HG03378 (cell line): Measurements from ENCODE around the gene SHC3.

ENCODE experiments used
- ATAC-seq: cut with Tn5 transposase; IDR thresholded peaks from one replicate; pipeline ENCODE4 v1.9.1; 2021; ENCODE audit warnings: mild to moderate bottlenecking, moderate library complexity; ENCODE audit not compliant: unreplicated experiment

The SHC3 gene

DNA sequence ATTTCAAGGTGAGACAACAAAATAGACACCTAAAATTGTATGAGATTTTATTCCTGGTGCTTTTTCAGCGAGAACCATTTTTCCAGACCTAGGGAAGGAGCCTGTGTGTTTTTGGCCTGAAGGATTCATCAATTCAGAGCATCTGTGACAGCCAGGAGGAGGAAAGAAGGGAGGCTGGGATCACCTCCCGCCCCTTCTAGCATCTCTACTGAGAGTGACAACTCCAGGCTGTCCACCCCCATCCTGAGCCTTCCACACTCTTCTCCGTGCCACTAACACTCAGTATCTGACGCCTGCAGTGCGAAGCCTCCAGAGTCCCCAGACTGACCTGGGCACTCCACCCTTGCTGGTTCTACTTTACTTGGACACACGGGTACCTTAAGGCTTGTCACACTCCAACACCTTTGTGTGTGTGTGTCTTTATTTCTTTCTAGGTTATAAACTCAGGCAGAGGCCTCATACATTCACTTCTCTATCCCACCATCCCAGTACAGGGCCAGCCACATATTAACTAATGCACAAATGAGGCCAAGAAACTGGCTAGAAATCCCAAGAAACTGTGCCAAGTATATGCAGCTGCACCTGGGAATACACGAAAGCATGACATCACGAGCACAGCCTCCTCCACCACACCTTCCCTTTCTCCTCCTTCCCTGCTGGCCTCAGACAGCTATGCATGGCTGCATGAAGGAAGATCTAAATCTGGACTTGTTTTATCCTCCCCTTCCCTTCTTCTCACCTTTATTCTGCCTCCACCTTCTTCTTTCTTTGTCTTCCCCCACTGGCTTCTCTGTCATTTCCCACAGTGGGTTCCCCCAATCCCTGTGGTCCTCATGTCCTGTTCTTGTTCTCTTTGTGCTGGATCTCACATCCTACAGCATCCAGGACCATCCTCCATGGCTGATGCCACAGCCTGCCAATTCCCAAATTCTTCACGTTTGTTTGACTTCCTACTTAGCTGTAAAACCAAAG lies 171.3 kb downstream of the SHC3 start:
- no peak for ATAC-seq

- no peak for ATAC-seq
Measured at GRCh38 chr9:89006267-89006666, 172.4 kb downstream of the SHC3 start.

- ATAC-seq, result no peak
Measured at GRCh38 chr9:89005323-89005722, 173.3 kb downstream of the SHC3 start.

DNA sequence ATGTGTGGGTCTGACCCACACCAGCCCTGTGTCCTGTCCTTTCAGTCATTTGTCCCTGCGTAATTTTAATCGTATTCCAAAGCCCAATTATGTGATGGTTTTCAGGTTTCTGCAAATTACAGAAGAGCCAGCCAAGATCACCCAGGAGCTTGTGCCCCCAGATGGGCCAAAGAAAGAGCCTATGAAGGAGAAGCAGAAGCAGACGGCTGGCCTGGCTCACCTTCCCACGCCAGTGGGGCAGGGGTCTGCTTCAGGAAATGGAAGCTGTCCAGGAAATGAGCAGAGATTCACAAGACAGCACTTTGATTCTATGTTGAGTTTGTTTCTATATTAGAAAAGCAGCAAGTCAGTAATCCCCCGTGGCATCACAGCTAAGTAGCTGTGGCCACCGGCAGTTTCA lies 175.6 kb downstream of the SHC3 start:
- ATAC-seq, result no peak

DNA sequence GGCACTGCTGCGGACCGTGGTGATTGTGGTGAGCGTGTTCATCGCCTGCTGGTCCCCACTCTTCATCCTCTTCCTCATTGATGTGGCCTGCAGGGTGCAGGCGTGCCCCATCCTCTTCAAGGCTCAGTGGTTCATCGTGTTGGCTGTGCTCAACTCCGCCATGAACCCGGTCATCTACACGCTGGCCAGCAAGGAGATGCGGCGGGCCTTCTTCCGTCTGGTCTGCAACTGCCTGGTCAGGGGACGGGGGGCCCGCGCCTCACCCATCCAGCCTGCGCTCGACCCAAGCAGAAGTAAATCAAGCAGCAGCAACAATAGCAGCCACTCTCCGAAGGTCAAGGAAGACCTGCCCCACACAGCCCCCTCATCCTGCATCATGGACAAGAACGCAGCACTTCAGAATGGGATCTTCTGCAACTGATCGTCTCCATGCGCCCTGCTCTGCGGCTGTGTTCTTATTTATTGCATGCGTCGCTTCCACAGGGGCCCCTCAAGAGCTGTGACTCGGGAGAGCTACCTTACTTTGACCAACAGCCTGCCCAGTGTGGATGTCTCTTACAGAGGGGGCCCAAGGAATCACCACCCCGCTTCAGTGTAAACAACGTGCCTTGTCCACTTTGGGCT lies 176.6 kb downstream of the SHC3 start:
- ATAC-seq, result no peak

DNA sequence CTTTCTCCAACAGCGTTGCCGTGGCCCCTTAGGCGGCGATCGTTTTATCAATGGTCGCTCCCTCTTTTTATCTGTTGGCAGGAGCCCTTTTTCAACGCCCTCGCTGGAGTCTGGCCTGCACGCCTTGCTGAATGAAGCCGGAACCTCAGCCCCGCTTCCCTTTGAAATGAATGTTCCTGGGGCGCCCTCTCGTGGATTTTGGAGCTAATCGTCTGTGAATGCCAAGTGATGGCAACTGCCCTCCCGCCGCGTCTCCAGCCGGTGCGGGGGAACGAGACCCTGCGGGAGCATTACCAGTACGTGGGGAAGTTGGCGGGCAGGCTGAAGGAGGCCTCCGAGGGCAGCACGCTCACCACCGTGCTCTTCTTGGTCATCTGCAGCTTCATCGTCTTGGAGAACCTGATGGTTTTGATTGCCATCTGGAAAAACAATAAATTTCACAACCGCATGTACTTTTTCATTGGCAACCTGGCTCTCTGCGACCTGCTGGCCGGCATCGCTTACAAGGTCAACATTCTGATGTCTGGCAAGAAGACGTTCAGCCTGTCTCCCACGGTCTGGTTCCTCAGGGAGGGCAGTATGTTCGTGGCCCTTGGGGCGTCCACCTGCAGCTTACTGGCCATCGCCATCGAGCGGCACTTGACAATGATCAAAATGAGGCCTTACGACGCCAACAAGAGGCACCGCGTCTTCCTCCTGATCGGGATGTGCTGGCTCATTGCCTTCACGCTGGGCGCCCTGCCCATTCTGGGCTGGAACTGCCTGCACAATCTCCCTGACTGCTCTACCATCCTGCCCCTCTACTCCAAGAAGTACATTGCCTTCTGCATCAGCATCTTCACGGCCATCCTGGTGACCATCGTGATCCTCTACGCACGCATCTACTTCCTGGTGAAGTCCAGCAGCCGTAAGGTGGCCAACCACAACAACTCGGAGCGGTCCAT lies 177.4 kb downstream of the SHC3 start:
- peak; percentile 64 for ATAC-seq

DNA sequence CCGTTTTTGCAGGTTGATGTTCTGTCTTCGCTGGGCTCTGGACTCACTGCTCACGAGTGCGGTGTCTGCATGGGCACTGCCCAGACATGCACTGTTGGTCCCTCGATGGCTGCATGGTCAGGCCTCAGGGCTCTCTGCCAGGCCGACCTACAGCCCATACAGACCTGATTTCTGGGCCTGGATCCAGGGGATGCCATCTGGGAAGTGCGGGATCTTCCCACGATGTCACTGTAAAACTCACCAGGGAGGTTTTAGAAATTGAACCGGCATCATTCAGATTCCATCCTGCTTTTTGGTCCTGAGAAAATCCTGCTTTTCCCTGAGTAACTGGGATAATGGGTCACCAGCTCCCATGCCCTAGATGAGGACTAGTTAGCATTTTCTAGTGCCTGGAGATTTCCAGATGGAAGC lies 178.2 kb downstream of the SHC3 start:
- ATAC-seq, result no peak

GRCh38 chr9:88998911-88999310 lies 179.7 kb downstream of the SHC3 start:
- ATAC-seq, result no peak

GRCh38 chr9:88998503-88998902 lies 180.1 kb downstream of the SHC3 start:
- ATAC-seq, result no peak

GRCh38 chr9:88997646-88998045 lies 181.0 kb downstream of the SHC3 start:
- no peak for ATAC-seq

- no peak for ATAC-seq
Measured at GRCh38 chr9:88996921-88997235, 181.7 kb downstream of the SHC3 start.

- no peak for ATAC-seq
Measured at GRCh38 chr9:88996046-88996920, 182.3 kb downstream of the SHC3 start.

GRCh38 chr9:88995627-88996026 lies 183.0 kb downstream of the SHC3 start:
- ATAC-seq, result no peak

- no peak for ATAC-seq
Measured at GRCh38 chr9:88995200-88995577, 183.4 kb downstream of the SHC3 start.

DNA sequence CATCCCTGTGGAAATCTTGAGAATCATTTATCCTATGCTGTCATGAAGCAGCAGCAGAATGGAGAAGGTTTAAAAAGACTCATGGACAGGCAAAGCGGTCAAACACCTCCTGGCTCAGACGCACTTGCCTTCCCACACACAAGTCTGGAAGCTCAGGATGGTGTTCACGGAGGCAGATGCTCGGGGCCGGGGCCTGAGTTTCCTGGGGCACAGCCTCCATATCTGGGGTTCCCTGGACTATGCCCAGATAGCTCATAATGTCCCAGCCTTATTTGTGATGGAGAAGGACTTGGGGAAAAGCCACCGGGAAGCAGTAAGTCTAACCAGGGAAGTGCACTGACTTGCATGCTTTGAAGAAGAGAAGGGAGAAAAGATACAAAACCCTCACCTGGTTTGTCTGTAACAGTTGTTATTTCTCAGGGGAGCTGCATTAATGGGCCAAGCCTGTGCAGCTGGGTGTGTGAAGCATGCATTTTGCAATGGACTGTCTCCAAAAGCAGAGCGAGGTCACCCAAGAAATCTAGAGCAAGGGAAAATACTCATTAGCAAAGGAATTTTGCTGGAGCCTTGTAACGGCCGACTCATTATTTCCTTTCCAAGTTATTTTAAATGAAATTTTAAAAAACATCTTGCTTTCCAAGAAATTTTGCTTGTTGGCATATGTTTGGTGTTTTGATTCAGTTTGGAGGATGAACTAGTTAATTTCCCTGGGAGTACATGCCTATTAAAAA lies 184.0 kb downstream of the SHC3 start:
- no peak for ATAC-seq

DNA sequence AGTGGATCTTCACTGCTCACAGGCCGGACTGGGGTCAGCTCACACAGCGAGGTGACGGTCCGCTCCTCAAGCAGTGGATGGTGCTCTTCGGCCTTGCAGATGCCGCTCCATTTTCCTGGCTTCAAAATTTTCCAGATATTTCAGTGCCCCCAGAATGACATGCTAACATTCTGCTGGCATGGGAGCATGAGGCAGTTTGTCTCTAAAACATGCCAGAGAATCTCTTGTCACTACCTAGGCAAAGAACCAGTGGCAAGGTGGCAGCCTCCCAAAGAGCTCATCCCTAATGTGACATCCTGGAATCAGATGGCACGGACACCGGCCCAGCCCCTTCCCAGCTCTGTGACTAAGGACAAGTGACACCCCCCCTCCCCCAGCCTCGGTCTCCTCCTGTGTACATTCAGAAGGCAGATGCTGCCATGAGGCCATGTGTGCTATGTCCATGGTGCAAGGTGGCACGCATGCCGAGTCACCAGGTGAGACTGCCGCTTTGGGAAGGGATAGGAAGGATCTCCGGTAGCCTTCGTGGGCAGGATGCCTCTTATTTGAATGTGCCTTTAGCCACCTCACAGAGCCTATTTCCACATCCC lies 184.7 kb downstream of the SHC3 start:
- no peak for ATAC-seq

DNA sequence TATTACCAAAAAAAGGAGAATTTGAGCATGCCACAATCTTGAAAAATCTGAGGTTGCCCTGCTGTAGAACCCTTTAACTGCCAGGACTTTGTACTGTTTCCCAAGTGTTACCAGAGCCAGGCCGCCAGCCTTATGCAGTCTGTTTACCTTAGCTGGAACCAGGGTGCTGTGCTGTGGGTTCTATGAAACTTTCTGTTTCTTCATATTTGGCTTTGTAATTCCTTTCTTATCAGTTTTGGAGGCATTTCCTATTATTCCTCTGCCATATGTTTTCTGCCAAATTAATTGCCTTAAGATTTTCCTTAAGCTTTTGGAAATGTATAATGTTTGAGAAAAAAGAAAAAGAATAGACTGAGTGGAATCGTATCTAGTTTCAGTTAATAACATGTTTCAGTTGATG lies 185.3 kb downstream of the SHC3 start:
- no peak for ATAC-seq

DNA sequence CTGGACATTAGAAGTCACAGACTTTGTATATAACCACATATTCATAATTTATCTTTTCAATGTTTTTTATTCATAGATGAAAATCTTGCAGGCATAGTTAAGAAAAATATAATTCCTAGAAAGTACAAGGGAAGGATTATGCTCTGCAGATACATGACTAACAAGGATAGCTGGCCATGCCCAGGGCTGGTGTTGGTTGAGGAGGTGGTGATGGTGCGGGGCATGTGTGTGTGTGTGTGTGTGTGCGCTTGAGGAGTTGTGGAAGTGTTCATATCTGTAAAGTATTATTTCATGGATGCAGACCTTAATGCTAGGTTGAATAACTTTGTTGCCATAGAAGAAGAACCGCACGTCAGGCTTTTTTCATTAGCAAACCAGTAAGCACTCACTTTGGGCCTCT lies 186.1 kb downstream of the SHC3 start:
- ATAC-seq, result no peak
